CD4-positive, alpha-beta T cell treated with Interleukin-6 for 4 hours (primary cell): Measurements from ENCODE around the gene PIGQ.

Experiments
- DNase-seq: peaks from one replicate; pipeline ENCODE4 v3.0.0-alpha.2; 2020; ENCODE audit warnings: mixed read lengths

The PIGQ gene

DNA sequence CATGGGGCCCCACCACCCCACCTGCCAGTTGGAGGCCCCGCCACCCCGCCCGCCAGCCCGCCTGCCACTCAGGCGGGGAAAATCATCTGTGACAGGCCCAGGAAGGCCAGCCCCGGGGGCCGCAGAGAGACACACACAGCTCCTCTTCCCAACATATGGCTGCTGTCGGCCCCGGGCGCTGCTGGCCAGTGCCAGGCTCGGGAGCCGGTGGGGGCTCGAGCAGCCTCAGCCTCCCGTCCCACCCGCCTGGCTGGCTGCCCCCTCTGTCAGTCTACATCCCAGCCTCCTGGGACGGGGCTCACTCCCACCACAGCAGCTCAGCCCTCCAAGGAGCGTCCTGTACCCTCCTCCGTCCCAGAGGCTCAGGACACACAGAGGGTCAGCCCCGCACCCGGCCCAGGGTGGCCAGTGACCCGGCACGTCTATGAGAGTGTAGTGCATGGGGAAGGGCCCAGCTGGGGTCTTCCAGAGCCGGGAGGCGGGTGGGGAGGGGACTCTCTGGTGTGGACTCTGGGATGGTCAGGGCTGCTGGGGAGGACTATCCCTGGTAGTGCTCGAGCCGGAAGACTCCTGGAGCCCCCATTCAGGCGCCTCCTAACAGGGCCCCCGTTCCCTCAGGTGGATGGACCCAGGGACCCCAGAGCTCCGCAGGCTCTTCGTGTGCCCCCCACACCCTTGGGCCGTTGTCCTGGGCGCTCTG, 13.1 kb upstream of the PIGQ start:
- no peak for DNase-seq

DNA sequence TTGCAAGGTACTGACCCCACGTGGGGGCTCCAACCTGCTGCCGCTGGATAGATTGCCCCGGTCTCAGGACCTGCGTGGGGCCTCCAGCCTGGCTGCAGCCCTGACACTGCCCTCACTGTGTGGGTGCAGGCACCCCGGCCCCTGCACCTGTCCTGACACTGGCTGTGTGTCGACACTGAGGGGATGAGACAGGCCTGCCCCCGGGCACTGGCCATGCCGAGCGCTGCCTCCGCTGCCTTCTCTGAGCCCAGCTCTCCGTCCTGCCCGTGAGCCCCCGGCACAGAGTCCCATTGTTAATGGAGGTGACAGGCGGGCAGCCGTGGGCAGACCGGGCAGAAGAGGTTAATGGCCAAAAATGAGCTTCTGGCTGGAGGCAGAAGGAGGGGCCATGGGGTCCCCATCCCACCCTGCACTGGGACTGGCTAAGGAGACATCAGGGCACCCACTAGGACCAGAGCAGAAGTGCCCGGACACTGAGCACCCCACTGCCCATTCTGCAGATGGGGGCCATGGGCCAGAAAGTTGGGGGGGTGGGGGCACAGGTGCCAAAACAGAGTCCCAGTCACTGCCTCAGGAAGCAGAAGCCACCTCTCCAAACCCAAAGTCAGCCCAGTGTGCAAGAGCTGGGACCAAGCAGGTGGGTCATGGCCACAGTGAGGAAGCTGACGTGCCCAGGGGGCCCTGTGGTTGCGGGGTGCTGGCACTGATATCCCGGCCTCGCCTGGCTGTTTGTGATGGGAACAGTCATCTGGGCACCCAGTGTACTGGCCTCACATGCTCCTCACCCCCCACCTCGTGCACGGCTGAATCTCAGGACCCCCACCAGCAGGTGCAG, 12.1 kb upstream of the PIGQ start:
- DNase-seq = no peak

DNA sequence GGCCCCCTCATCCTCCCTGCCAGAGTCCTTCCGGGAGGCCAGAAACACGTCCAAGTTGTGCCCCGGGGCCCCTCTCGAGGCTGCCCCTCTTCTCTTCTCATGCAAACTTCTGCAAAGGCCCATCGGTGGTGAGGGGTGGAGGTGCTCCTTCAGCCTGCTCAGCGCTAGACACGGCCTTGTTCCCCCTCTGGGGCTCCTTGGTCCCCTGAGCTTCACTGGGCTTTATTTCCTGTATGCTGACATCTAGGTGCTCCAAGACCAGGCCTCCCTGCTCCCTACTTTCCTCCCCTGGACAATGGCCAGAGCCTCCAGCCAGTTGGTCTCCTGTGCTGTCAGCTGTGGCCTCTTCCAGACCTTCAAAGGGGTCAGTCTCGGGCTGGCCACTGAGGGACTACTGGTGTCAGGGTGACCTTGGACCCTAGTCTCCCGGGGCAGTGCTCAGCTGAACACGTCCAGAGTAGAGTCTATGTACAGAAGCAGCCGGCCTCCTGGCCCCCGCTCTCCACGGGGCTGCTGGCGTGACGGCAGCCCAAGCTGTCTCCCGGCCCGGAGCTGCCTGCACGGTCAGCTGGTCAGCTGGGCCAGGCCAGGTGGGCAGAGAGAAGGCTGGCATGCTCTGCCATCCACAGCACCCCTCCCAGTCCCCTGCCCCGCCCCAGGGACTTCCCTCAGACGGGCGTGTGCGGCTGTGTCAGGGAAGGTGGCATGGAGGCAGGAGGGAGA, 11.3 kb upstream of the PIGQ start:
- no peak for DNase-seq

DNA sequence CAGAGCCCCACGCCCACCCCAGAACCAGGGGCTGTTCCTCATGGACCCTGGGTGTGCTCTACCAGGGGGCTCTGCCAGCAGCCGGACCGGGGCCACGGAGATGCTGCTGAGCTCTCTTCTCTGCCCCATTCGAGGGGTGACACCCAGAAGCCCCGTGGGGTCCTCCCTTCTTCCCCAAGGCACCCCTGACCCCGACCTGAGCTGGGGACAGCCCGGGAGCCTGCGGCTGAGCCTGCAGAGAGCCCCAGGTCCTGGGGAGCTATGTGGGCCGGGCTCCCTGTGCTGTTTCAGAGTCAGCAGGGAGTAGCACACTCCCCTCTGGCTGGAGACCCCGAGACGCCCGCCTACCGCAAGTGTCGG, 10.8 kb upstream of the PIGQ start:
- no peak for DNase-seq

DNA sequence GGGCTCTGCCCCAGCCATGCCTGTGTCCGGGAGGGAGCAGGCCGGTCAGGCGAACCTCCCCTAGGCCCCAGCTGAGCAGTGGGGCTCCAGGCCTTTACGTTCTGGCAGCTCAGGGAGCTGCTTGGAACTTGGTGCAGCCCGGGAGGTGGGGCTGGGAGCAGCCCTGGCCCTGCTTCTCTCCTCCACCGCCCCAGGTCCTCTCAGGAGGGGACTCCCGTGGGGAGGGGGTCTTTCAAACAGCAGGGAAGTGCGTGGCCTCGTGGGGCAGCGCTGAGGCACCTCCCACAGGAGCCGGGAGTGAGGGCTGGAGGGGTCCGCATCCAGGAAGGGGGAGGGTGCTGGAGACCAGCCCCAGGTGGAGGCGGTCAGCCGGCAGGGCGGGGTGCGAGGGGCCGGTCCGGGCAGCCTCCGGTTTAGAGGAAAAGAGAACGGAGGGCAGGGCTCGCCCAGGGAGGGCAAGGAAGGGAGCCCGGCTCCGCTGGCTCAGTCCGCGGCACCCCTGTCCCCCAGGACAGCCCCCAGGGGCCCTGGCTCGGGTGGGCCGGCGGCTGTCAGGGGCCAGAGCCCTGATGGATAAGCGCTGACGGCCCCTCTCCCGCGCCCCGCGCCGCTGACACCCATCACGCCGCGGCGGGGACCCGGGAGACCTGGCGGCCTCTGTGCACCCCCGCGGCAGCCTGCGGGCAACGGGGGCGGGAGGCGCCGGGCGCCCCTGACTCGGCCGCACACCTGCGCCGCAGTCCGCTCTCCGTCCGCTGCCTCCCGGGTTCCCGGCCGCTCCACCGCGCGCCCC, 10.2 kb upstream of the PIGQ start:
- DNase-seq = no peak

DNA sequence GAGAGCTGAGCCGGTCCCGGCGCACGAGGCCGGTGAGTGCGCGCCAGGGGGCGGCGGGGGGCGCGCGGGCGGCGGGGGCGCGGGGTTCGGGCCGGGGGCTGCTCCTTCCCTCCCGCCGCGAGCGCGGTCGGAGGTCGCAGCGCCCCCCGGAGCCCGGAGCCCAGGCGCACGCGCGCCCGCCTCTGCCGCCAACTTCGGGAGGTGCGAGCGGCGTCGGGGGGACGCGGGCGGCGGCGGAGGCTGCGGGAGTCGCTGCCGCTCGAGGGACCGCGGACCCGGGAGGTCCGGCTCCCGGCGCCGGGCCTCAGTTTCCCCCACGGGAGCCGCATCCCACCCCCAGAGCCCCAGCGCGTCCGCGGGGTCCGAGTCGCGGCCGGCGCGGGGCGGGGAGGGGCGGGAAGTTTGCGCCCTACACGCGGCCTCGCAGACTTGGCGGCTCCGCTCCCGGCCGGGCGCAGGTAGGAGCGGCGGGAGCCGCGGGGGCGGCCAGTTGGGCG, 9.5 kb upstream of the PIGQ start, which contains the start of gene PRR35:
PRR35 (plus strand) TSS at position 191 of the 497 bp plus-strand sequence. CDS start 2,901 bp downstream, outside the sequence.
- DNase-seq = no peak

DNA sequence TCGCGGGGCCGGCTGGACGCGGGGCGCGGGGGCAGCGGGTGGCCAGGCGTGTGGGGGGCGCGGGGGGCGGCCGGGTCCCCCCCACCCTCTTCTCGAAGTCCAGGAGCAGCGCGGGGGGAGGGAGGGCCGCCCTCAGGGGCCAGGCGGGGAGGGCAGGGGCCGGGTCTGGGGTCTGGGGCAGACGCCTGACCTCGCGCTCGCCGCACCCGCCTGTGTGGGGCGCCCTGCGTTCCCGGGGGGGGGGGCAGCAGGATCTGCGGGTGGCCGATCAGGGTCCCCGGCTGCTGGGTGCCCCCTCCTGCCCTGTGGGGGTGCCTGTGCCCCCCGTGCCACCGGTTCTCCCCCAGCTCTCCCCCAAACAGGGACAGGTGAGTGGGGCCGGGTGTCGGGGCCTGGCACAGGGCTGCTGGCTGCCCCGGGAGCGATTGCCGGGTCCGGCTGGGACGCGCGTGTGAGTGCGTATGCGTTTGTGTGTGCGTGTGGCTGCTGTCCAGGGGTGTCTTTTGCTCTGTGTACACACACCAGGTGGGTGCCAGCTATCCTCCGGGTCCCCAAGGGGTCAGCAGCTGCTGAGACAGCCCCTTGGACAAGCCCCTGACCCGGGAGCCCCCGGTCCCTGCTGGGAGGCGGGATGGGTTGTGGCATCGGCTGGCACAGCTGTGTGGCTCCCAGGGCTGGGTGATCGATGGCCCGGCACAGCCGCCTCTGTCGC, 8.9 kb upstream of the PIGQ start:
- DNase-seq = no peak

DNA sequence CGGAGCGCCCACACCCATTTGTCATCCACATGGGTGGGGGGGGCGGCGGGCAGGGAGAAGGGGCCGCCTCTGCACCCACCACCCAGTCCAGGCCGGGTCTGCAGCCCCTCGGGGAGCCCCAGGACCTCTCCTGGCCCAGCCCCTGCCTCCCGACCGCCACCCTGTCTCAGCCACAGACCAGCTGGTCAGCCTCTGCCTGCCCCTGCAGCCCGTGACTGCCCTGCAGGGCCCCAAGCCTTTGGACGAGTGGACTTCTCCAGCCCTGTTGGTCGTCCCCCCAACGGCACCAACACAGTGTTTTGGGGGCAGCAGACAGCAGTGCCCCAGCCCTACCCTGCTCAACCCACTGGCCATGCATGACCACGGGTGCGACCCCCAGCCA, 8.4 kb upstream of the PIGQ start:
- DNase-seq = no peak

DNA sequence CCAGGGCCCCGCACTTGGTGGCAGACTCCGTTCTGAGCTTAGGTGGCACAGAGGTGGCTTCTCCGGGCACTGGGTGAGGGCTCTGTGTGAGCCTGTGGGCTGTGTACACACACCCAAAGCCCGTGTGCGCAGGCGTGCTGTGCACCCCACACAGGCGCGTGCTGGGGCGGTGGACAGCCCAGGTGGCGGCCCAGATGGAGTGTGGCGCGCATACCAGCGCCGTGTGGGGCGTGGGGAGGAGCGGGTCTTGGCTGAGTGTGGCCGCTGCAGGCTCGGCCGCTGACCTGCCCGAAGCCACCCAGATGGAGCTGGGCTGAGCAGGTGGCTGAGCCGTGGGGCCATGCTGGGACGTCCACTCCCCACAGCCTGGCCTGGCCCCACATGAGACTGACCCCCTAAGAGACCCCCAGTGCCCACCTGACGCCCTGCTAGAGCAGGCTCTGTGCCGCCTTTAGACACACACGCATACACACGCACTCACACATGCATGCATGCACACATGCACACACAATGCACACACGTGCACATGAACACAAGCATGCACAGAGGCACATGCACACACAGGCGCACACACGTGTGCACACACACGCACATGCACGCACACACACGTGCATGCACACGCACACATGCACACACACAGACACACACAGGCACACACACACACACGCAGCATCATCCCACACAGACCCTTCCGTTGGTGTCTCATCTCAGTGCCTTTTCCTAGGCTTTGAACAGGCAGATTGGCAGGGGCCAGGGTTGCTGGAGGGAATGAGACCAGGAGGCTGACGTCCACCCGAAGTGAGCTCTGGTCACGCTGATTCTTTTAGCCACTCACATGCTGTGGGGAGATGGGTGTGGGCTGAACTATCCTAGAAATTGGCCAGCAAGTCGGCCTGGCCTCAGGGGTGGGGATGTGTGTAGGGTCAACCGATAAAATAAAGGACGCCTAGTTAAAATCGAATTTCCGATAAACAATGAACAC, 7.5 kb upstream of the PIGQ start:
- DNase-seq = no peak

DNA sequence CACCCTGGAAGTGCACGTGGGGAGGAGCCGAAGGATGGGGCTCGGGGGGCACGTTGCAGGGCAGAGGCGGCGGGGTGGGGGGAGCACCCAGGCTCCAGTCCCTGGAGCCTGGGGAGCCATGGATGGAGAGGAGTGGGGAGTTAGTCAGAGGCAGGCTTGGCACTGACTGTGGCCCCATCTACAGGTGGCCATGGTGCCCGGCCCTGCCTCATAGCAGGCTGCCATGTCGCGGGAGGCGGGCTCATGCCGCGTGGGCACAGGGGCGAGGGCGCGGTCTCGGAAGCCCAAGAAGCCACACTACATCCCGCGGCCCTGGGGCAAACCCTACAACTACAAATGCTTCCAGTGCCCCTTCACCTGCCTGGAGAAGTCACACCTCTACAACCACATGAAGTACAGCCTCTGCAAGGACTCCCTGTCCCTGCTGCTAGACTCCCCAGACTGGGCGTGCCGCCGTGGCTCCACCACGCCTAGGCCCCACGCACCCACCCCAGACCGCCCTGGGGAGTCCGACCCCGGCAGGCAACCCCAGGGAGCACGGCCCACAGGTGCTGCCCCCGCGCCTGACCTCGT, 6.6 kb upstream of the PIGQ start:
- DNase-seq = no peak

DNA sequence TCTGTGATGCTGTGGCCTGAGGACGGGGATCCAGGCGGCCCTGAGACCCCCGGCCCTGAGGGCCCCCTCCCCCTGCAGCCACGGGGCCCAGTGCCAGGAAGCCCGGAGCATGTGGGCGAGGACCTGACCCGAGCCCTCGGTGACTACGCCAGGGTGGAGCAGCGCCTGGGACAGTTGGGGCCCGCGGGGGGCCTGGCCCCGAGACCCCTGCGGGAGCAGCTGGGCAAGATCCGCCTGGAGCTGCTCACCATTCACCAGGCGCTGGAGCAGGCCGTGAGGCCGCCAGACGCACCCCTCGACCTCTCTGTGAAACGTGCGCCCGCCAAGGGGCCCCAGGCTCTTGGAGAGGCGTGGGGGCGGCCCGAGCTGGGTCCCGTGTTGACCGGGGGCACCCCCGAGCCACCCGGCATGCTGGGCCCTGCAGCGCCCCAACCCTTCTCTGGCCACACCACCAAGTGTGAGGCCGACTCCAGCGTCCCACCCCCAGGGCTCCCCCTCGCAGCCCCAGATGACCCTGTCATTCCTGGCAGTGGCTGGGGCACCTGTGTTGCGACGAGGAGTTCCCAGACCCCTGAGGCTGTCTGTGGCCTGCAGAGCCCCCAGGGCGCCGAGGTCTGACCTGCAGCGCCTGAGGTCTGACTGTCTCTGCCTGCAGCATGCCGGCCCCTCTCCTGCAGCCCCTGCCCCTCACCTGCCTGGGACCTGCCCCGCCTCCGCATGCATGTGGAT, 4.9 kb upstream of the PIGQ start:
- DNase-seq = no peak

DNA sequence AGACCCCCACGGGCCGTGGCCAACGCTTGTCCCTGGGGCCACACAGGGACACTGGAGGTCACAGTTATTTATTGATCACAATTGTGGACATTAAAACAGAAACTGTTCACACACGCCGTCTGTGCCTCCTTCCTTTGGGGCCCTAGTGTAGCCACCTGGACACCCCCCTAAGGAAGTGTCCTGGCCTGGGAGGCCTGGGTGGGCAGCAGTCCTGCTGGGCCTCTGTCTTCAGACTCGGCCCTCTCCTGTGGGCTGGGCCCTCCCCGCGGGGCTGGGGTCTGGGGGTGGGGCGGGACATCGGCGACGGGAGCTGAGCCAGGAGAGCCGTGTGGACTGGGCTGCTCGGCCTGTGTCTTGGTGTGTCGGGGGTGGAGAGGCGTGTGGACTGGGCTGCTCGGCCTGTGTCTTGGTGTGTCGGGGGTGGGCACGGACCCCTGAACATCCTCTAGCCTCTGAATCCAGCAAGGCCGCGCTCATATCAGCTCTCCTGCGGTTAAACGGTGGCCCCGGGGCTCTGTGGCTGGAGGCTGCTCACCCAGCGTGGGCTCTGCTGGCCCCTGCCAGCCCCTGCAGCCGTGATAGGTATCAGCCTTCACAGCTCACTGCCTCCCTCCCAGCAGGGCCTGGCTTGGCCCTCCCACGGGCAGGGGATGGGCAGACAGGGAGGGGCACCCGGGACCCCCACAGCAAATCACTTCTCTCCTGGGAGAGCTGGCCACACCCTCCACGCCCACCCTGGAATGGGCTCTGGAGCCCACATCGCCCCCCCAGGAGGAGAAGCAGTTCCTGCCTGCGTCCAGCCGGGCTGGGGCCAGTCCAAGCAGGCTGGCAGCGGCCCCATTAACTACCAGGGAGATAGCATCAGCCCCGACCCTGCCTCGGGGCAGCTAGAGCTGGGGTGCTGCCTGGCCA, 4.1 kb upstream of the PIGQ start:
- DNase-seq = no peak

DNA sequence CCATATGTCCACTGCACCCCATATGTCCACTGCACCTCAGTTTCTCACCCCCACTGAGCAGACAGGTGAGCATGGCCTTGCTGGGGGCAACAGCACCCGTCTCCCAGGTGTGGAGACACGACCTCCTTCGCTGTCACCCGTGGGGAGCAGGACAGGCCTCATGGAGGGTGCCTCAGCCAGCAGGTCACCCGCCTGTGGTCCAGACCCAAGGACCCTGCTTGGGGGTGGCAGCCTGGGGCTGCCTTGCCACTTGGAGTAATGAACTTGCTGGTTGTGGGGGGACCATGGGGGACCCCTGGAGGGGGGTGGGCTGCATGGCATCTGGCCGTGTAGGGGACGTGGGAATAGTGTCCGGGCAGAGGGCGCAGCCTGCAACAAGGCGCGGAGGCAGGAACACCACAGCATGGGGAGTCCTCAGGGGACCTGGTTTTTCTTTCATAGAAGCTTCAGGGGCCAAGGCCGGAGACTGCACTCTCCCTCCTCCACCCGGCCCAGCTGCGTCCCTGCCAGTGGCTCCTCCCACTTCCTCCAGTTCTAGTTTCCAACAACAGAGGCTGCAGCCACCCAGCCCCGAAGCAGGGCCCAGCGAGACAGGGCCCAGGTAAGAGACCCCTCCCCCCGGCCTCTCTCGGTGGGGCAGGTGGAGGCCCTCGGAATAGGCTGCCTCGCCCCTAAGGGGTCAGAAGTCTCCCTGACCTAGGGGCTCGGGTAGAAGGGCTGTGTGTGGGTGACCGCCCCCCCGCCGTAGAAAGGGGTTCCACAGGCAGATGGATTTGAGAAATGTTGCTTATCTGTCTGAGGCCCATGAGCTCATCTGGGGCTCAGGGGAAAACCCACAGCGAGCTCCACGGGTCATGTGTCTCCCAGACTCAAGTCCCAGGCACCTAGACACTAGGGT, 3.0 kb upstream of the PIGQ start, which contains the start of gene NHLRC4:
NHLRC4 (plus strand) TSS at position 531 of the 898 bp plus-strand sequence. CDS start 1,043 bp downstream, outside the sequence.
- DNase-seq = peak; percentile 75

DNA sequence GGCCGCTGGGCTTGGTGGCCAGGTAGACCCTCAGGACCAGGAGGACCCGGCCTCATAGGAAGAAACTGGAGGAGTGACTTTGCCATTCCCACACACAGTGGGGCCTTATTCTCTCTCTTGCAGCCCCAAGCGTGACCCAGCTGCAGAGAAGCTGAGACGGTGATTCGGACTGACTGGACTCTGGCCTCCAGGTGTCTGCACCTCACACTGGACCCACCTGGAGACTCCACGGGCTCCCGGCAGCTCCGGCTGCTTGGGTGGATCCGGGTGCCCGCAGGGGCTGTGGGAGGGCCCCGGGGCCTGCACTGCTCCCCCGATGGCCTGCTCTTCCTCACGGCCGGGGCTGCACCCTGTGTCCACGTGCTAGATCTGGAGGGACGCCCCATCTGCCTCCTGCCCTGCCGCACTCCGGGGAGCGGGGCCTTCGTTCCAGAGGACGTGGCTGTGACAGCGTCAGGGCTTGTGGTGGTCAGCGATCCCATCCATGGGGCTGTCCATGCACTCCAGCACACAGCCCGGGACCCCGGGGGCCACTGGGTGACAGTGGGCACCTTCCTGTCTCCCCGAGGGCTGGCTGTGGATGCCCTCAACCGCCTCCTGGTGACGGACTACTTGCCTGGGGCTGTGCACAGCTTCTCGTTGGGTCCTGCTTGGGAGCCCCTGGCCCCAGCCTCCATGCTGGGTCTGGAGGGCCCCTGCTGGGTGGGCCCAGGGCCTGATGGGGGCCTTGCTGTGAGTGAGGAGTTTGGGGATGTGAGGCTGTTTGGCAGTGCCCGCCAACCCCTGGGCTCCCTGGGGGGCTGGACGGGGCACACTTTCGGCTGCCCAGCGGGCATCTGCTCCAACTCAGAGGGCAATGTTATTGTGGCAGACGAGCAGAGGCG, 2.2 kb upstream of the PIGQ start:
- DNase-seq = no peak

DNA sequence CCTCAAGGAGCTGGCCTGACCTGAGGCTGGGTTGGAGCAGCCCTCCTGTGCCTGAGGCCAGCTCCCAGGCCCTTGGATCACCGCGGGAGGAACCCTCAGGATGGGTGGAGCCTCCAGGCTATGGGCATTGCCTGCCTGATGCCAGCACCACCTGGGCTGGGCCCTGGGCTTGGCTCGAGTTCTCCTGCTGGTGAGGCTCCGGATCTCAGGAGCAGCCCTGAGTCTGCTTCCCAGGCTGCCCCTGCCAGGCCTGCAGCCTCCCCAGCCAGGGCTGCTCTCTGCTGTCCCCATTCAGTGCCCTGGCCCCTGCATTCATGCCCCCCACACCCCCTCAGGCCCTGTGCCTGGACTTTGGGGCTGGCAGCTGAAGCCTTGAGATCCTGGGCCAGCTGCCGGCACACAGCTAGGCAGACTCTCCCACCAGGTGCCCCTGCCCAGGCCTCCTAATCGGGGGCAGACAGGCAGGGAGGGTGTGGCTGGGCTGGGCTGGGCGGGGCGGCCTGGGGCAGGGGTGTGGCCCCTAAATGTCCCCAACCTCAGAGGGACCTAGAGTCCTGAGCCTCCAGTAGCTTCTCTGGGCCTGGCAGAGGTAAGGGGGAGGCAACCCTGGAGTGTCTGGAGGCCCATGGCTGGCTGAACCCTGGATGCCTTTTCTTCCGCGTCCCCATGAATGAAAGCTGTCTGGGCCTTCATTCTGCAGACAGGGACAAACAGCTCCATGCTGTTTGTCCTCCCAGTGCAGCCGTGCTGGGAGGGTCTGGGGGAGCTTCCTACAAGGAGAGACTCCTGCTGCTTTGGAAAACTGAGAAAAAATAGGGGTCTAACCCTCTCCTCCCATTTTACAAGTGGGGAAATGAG, 1.1 kb upstream of the PIGQ start:
- no peak for DNase-seq
